Urinary bladder (tissue), 2 donors: Measurements from ENCODE around the gene RPL31. TPM values are rescaled to one million over a fixed set of nuclear protein-coding genes. Genes with fewer than 3 reads are reported as not detected.

ENCODE experiments used
- polyA plus RNA-seq: library from polyadenylated mRNA; stranded (reverse); fragments of 200-250 nt; gene quantifications from one replicate; pipeline ENCODE4 v1.2.3, GENCODE V29; 2013
- total RNA-seq: library from RNA; depleted of rRNA; stranded (reverse); fragments of >200 nt; gene quantifications from one replicate; pipeline ENCODE4 v1.2.3, GENCODE V29; 2014
- donor health status: healthy.

The RPL31 gene
- total and polyA plus RNA-seq, 2 donors = 1,407 to 6,487 TPM

Other genes with a start within 250 kb of the RPL31 start
- gene NPAS2, start 182.2 kb upstream of the RPL31 start, total RNA-seq = 11.8 TPM
- 35.0 TPM for gene NPAS2, start 182.2 kb upstream of the RPL31 start, polyA plus RNA-seq
- gene TBC1D8, start 149.1 kb downstream of the RPL31 start, total RNA-seq = 19.0 TPM
- gene TBC1D8, start 149.1 kb downstream of the RPL31 start, polyA plus RNA-seq = 14.0 TPM